C4-2B (cell line): ENCODE results near the gene SPA17.

Experiments used
- ZFX ChIP-seq: fragments of 450-650 bp; IDR thresholded peaks from 2 replicates; pipeline ENCODE4 v1.6.1; 2017
- TF ChIP-seq, protein P1 (sequence below): fragments of 450-650 bp; conservative IDR thresholded peaks from 2 replicates; pipeline ENCODE4 v1.5.1; 2017; ENCODE audit warnings: mild to moderate bottlenecking

DNA sequence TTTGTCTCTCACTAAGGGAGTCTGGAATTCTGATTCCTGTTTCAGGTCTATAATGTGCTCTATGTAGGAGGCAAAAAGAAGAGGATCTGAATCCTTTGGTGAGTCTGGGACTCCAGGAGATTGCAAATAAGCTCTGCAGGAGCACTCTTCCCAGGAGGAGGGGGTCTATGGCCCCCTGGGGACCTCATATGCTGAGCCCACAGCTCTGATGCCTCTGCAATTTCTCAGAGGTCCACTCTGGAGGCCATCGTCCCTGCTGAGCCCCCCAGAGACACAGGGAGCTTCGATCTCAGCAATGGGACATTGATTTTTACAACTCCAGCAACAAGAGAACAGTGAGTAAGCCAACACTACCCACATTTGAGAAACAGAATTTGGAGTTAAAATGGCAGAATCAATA lies 45.8 kb downstream of the SPA17 start:
- TF ChIP-seq, protein P1, sequence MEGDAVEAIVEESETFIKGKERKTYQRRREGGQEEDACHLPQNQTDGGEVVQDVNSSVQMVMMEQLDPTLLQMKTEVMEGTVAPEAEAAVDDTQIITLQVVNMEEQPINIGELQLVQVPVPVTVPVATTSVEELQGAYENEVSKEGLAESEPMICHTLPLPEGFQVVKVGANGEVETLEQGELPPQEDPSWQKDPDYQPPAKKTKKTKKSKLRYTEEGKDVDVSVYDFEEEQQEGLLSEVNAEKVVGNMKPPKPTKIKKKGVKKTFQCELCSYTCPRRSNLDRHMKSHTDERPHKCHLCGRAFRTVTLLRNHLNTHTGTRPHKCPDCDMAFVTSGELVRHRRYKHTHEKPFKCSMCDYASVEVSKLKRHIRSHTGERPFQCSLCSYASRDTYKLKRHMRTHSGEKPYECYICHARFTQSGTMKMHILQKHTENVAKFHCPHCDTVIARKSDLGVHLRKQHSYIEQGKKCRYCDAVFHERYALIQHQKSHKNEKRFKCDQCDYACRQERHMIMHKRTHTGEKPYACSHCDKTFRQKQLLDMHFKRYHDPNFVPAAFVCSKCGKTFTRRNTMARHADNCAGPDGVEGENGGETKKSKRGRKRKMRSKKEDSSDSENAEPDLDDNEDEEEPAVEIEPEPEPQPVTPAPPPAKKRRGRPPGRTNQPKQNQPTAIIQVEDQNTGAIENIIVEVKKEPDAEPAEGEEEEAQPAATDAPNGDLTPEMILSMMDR, result no peak
- no peak for TF ChIP-seq ZFX
